Activated T-cell treated with anti-CD3 and anti-CD28 coated beads for 48 hours (primary cell): ENCODE results near the gene CFAP206.

Experiments used
- DNase-seq: peaks from one replicate; pipeline ENCODE4 v3.0.0-alpha.2; 2020; ENCODE audit warnings: low read depth

The CFAP206 gene, protein sequence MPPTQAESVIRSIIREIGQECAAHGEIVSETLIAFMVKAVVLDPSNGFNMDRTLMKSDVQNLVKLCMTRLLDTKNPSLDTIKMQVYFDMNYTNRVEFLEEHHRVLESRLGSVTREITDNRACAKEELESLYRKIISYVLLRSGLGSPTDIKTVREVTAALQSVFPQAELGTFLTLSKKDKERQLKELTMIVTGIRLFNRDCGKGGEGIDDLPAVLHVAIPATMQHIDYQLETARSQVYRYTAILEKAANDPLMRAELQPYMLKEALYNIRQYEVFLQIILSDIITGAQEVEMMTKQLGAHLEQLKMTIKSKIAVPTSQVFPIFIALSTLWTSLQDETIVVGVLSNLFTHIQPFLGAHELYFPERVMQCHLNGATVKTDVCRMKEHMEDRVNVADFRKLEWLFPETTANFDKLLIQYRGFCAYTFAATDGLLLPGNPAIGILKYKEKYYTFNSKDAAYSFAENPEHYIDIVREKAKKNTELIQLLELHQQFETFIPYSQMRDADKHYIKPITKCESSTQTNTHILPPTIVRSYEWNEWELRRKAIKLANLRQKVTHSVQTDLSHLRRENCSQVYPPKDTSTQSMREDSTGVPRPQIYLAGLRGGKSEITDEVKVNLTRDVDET

GRCh38 chr6:87407901-87408720, at the start of gene CFAP206:
Gene CFAP206, plus strand, starts transcription at chr6:87407972. Its CDS starts 1,868 bp downstream, at chr6:87409840.
- peak; percentile 66 for DNase-seq

DNA sequence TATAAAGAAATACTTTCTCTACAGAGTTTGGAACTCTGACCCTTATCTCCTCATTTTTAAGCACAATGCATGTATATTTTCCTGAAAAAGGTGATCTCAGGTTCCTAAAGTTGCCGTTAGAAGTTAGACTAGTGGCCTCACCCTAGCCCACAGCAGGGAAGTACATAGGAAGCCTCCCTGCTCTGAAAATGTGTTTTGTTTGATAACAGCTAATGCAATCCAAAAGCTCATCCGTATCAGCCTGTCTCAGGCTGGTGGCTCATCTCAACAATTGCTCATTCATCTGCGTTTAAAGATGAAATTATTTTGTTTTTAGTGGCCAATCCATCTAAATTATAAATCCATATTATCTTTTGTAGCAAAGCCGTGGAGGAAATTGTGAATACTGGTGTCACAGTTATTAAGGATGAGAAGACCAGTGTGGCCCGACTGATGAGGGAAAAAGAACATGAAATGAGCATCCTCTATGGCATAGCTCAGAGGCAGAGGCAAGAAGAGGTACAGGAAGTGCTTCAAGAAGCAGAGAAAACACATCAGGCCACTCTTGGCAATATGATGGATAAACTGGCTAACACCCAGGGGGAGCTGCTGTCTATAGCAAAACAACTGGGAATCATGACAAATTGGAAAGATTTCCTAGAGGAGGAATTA, 43.0 kb upstream of the CFAP206 start:
- no peak for DNase-seq

- no peak for DNase-seq
Measured at GRCh38 chr6:87366072-87366827, 41.5 kb upstream of the CFAP206 start.

- DNase-seq: no peak
Measured at GRCh38 chr6:87366899-87367298, 40.9 kb upstream of the CFAP206 start.

DNA sequence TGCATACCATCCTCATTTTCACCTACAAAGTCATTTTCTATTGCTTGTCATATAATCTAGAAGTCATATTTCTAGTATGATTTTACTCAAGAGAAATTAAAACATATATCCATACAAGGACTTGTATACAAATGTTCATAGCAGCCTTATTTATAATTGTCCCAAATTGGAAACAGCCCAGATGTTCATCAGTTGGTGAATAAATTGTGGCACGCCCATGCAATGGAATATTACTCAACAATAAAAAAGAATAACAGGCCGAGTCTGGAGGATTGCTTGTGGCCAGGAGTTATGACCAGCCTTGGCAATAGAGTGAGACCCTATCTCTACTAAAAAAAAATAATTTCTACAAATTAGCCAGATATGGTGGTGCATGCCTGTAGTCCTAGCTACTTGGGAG, 34.4 kb upstream of the CFAP206 start:
- DNase-seq: no peak

DNA sequence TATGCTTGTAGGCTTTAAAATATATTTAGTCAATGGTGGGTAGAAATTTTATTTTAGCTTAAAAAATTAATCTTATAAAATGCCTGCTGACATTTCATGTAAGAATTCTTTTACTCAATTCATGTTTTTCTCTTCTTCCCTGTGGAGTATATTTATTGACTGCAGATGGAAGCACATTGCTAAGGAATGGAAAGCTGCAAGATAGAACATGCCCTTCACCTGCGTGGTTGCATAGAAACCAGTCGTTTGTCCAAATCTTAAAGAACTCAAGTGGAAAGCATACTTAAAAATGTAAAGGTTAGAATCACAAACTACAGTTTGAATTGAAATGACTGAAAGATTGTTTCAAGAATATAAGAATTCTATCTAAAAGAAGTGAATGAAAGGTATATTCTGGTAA, 32.5 kb upstream of the CFAP206 start:
- DNase-seq: no peak

- no peak for DNase-seq
Measured at GRCh38 chr6:87376643-87377042, 31.1 kb upstream of the CFAP206 start.

DNA sequence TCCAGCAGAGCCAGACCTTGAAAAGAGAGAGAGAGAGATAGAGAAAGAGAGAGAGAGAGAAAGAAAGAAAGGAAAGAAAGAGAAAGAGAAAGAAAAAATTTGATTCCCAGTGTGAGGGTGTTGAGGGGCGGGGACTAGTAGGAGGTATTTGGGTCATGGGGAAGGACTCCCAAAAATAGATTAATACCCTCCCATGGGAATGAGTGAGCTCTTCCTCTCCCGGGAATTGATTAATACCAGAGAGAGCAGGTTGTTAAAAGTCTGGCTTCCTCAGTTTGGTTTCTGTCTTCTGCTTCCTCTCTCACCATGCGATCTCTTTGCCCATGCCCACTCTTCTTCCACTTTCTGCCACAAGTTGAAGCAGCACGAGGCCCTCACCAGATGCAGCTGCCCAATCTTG, 28.8 kb upstream of the CFAP206 start:
- no peak for DNase-seq

DNA sequence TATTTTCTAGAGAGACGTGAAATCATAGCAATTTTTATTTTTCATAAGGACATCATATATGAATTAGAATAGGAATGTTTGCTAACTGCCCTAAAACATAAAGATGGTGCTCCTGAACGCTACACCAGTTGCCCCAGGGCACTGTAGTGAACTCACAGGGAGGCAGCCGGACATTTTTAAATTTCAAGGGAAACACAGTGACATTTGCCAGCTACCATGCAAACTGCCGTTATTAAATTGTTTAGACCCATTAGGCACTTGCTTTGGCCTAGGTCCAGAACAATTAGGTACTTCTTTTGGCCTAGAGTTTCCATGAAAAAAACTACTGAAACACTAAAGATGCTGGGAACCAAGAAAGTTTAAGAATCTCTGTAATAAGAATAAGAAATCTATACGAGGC, 24.9 kb upstream of the CFAP206 start:
- DNase-seq: no peak

DNA sequence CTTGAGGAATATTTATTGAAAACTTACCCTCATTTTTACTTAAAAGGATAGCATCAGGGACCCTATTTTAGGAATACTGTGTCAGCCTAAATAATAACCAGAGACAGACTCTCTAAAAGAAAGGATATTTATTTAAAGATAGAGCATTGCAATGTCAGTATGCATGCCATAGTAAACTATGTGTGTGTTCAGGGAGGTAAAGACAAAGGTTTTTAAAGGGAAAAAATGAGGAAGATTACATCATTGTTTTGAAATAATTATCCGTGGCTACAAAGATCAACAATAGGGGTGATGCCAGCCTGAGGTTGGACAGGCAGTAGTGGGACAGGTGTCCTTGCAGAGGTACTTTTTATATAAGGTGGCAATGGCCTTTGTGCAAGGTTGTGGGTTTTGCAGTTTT, 23.7 kb upstream of the CFAP206 start:
- DNase-seq: no peak

DNA sequence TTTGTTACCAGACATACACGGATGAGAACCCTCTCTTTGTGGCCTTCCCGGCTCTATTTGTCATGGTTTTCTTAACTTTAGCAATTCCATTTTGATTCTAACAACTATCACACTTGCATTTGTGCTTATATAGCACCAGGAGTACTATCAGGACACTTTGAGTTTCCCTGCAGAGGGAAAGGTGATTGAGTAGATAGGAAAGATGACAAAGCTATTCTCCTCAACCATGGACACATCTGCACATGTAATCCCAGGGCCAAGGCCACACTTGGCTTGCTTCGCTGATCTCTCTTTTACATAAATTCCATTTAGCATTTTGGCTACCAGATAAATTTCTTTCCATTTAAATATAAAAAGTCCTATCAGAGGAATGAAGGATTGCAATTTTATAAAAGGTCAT, 23.3 kb upstream of the CFAP206 start:
- no peak for DNase-seq

DNA sequence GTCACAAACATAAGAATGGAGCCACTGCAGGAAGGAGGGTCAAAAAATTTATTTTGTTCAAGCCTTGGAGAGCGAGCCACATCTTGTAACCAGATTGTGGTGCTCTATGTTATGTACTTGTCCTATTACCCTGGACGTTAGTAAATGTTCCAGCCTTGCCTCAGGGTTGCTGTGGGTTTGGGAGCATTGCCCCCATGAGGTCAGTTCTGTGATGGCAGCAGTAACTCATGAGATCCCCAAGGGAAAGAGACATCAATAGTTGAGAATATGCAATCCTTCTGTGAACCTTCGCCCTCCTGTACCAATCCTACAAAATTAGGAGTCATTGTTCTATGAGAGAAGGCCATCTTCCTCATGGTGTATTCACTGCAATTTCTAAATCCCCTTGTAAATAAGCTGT, 16.4 kb upstream of the CFAP206 start:
- DNase-seq: no peak

DNA sequence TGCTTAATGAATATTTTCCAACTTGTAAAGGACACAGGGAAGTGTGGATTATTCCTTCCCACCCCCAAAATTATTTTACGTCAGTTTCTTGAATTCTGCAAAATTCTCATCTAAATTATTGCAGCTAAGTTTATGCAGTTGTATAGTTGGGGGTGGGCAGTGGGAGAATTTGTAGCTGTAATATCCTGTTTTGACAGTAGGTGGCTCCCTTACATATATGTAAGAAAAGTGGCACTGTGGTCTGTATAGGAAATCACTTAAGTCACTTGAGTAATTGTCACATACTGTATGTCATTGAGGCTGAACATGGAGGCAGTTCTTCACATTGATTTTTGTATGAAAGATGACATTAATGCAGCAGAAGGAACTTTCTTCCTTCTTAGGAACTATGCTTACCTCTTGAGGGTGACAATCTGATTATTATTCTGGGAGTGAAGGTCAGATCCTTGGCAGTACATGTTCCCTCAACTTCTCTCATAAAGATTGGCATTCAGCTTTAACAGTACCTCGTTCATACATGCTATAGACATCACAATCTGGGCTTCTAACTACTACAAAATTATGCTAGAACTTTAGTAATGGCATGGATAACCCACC, 14.6 kb upstream of the CFAP206 start:
- DNase-seq: no peak

DNA sequence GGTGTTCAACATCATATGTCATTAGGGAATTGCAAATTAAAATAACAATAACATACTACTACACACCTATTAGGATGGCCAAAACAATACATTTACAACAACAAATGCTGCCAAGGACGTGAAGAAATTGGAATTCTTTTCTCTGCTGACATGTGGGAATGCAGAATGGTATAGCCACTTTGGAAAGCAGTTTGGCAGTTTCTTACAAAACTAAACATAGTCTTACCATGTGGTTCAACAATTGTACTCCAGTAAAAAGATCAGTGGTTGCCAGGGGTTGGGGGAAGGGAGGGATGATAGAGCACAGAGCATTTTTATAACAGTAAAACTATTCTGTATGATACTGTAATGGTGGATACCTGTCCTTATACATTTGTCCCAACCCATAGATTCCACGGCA, 12.3 kb upstream of the CFAP206 start:
- no peak for DNase-seq

DNA sequence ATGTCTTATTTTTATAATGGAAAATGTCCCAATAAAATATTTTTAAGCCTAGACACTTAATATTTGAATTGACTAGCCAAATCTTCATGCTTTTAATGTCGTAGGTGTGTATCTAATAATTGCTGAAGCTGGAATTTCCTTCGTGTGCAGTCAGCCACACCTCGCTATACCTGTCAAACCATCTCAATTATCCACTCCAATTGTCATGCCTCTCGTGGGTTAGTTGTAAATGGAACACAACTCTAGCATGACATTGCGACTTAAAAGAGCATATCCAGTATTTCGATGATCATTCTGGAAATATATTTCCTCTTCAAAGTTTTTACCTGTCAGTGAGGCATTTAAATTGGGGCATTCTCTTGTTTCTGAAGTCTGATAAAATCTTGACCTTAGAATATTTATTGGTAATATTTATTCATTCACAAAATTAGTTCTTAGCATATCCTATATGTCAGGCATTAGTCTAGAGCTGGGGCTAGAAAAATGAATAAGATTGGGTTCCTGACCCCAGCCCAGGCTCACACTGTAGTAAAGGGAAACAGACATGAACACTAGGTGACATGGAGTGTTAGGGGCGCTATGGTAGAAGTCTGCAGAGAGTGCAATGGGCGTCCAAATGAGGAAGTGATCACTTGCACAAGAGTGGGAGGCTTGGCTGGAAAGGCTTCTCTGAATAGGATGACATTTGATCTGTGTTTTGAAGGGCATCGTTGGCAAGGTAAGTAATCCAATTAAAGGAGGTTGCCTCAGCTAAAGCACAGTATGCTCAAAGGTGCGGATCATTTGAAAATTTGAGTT, 11.0 kb upstream of the CFAP206 start:
- DNase-seq: no peak

- no peak for DNase-seq
Measured at GRCh38 chr6:87397656-87398055, 10.1 kb upstream of the CFAP206 start.

GRCh38 chr6:87401832-87402231, 5.9 kb upstream of the CFAP206 start:
- DNase-seq: no peak

- DNase-seq: no peak
Measured at GRCh38 chr6:87407561-87407900, 241 bp upstream of the CFAP206 start.

- no peak for DNase-seq
Measured at GRCh38 chr6:87408721-87409155, 966 bp downstream of the CFAP206 start.

DNA sequence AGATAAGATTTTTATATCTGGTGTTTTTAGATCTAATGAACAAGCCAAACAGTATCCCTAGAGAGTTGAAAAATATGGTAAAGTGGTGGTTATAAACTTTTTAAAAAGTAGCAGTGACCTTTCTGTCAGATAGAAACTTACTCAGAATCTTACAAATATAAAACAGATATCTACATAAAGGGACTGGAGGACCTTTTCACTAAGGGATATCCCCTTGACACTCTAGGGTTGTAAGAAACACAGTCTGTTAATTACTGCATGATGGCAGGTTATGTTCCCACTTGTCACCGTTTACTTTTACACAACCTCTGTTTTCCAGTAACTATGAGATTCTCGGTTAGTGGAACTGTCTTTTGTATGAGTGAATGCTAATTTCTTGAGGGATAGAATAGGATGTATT, 11.5 kb downstream of the CFAP206 start:
- no peak for DNase-seq
